Tongue (tissue), 2 donors: ENCODE measurements around the gene MZB1. TPM values are rescaled to one million over a fixed set of nuclear protein-coding genes. Genes with fewer than 3 reads are reported as not detected.
"Not testable (repeated sequence)": the region's sequence is repeated elsewhere in the genome, so short reads cannot be mapped to it uniquely, and the experiment has no call there.

Source experiments
- DNase-seq: peaks from one replicate; pipeline ENCODE4 v3.0.0-alpha.2; 2015
- total RNA-seq: library from RNA; depleted of rRNA; stranded (reverse); fragments of >200 nt; gene quantifications from one replicate; pipeline ENCODE4 v1.2.3, GENCODE V29; 2014

Gene MZB1
- total RNA-seq, 1 donor from 2014 or later: 0.62 TPM

DNA sequence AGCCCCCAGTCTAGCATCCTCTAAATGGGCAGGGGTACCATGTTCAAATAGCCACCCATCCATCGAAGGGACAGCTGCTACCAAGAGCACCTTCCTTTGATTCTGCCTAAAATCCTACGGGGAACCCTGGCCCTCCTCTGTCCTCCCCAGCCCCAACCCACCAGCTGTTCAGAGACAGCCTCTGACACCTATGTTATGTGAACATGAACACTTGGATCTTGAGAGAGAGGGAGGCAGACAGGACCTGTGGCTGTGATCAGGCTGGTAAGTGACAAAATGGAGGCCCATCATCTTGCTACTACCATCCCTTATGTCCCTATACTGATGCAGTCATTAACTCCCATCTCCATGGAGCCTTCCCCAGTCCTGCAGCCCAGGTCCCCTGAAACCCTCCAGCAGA lies 14.8 kb downstream of the MZB1 start:
- DNase-seq: no peak

DNA sequence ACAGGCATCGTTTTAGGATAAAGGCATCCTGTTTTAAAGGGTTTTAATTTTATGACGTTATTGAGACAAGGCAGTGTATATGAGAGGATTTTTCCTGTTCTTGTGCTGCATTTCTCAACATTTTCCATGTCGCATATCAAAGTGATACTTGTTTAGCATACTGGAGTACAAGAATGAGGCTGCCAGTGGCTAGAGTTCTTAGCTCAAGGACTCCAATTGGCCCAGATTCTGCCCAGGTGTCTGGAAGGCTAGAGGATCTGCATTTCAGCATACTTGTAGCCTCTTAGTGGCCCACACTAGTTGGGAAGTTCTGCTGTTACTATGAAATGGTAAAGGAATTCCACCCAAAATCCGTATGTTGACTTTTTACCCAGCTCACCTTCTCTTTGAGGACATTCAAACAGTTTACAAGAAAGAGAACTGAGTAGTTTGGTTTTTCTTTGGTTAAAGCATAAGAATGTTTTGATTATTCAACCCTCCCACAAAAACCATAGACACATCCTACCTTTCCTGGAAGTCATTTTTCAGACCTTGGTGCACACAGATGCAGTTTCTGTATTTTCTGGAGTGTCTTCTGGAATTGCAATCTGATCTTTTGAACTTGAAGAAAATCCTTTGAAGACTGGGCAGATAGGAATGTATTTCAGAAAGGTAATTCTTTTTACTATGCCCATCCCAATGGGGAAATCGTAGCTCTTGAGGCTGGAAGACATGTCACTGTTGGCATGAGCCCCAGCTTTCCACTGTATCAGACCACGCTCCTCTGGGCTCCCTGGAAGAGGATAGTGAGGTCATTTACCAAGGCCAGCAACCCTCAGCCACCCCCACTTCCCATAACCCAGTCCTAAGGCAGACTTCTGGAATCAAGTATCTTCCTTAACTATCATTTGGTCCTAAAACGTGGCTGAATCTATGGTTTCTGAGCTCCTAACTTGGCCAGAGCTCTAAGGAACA lies 18.0 kb downstream of the MZB1 start:
- no peak for DNase-seq

DNA sequence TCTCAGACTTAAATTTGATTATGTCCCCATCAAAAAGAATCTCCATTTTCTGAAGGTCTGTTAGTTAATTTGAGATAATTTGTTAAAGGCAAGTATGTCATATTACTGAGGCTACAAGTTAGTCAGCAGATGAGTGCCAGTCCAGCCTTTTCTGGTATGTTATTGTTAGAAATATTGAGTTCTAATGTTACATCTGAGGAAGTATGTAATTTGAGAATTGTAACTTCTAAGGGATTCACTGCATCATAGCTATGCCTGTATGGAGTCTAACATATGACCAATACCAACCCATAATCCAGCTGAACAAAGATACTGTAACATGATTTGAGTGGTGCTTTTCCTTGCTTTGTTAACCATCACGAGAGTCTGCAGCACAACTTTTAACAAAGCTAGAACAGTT lies 20.5 kb downstream of the MZB1 start:
- DNase-seq: no peak

DNA sequence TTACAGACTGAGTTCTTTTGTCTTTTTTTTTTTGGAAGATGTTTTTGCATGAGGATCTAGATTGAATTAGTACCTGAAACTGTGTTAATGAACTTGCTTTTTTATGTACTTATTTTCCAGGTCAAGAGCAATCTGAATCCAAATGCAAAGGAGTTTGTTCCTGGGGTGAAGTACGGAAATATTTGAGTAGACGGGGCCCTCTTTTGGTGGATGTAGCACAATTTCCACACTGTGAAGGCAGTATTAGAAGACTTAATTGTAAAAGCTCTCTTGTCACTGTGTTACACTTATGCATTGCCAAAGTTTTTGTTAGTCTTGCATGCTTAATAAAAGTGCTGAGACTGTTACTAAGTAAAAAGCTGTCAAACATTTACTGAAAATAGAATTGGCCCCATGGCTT lies 21.1 kb downstream of the MZB1 start:
- no peak for DNase-seq

DNA sequence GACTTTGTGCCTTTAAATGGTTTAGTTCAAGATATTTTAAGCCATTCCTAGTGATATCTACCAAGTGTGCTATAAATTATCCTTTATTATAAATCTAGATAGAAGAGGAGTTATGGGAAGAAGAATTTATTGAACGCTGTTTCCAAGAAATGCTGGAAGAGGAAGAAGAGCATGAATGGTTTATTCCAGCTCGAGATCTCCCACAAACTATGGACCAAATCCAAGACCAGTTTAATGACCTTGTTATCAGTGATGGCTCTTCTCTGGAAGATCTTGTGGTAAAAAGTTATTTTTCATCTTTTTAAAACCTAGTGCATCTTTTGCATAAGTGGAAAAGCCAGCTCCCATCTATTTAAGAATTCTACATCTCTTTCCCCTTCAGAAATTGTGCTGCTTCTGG lies 25.2 kb downstream of the MZB1 start:
- DNase-seq: no peak

DNA sequence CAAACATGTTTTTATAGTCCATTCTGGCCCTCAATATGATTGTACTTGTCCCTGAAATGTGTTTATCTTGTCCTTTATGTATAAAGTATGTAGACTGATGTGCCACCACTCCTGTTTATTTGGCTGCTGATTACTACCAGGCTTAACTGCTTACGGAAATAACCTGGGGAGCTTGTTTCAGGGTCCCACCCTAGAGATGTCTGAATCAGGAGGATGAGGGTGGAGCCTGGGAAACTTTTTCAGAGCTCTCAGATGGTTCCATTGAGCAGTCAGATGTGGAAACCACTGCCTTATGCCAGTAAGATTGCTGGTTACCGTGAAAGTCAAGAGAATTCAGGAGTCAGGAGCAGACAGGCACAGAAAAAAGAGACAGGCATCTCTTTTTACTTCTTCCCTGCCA lies 25.8 kb downstream of the MZB1 start:
- DNase-seq: no peak

DNA sequence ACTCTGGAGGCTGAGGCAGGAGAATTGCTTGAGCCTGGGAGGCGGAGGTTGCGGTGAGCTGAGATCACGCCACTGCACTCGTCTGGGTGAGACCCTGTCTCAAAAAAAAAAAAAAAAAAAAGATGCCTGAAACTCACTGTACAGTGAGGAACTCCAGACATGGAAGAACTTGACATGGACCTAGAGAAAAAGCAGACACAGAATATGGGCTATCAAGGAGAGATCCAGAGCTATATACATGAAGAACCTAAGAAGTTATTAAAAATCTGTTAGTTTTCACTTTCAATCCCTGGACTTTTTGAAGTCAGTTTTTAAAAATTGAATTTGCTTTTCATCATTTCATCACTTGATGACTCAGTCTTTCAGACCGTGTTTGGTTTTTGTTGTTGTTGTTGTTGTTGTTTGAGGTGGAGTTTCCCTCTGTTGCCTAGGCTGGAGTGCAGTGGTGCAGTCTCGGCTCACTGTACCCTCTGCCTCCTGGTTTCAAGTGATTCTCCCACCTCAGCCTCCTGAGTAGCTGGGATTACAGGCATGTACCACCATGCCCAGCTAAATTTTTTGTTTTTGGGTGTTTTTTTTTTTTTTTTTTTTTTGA lies 27.8 kb downstream of the MZB1 start:
- DNase-seq: no peak

DNA sequence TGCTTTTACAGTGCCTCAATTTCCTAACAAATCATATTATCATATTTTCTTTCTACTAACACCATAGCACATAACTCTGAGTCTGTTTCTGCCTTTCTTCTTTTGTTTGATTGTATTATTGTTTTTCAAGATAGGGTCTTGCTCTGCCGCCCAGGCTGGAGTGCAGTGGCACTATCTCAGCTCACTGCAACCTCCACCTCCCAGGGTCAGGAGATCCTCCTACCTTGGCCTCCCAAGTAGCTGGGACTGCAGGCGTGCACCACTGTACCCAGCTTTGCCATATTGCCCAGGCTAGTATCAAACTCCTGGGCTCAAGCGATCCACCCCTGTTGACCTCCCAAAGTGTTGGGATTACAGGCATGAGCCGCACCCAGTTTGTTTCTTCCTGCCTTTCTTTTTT lies 29.3 kb downstream of the MZB1 start:
- DNase-seq: no peak

DNA sequence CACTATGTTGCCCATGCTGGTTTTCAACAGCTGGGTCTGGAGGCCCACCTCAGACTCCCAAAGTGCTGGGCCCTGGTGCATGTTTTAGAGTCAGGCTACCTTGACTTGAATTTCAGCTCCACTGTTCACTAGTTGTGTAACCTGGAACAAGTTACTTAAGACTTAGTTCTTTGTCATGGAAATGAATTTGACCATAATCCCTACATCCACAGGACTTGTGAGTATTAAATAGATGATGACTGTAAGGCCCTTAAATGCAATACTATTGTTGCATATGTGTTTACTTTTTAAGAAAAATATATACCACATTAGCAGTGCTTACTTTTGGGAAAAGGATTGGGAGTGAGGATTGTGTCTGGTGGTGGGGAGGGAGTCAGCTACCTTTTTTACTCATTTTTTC lies 31.6 kb downstream of the MZB1 start:
- DNase-seq: no peak

DNA sequence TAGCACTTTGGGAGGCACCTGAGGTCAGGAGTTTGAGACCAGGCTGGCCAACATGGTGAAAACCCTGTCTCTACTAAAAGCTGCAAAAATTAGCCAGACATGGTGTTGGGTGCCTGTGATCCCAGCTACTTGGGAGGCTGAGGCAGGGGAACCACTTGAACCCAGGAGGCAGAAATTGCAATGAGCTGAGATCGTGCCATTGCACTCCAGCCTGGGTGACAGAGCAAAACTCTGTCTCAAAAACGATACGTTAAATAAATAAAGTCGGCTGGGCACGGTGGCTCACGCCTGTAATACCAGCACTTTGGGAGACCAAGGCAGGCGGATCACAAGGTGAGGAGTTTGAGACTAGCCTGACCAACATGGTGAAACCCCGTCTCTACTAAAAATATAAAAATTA lies 33.8 kb downstream of the MZB1 start:
- not testable (repeated sequence) for DNase-seq

DNA sequence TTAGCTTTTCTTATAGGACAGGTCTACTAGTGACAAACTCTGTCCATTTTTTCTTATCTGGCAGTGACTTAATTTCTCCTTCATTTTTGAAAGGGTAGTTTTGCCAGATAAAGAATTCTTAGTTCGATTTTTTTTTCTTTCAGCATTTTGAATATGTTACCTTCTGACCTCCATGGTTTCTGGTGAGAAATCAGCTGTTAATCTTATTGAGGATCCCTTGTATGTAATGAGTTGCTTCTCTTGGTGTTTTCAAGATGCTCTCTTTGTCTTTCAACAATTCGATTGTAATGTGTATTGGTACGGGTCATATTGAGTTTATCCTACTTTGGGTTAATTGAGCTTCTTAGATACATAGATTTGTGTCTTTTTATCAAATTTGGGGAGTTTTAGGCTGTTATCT lies 35.5 kb downstream of the MZB1 start:
- DNase-seq: no peak

DNA sequence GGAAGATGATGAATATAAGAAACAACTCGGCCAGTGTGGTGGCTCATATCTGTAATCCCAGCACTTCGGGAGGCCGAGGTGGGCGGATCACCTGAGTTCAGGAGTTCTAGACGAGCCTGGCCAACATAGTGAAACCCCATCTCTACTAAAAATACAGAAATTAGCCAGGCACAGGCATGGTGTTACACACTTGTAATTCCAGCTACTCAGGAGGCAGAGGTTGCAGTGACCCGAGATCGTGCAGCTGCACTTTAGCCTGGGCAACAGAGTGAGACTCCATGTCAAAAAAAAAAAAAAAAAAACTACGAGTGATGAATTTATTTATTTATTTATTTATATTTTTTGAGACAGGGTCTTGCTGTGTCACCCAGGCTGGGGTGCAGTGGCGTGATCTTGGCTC lies 41.9 kb downstream of the MZB1 start:
- not testable (repeated sequence) for DNase-seq

DNA sequence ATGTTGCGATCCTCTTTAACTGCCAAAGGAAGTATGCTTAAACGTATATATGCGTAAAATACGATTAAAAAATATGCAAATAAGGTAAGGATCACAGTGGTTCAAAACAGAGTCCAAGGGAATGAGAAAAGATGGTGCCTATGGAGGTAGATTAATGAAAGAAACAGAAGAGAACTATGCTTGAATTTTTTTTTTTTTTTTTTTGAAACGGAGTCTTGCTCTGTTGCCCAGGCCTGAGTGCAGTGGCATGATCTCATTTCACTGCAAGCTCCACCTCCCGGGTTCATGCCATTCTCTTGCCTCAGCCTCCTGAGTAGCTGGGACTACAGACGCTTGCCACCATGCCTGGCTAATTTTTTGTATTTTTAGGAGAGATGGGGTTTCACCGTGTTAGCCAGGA lies 44.3 kb downstream of the MZB1 start:
- not testable (repeated sequence) for DNase-seq

DNA sequence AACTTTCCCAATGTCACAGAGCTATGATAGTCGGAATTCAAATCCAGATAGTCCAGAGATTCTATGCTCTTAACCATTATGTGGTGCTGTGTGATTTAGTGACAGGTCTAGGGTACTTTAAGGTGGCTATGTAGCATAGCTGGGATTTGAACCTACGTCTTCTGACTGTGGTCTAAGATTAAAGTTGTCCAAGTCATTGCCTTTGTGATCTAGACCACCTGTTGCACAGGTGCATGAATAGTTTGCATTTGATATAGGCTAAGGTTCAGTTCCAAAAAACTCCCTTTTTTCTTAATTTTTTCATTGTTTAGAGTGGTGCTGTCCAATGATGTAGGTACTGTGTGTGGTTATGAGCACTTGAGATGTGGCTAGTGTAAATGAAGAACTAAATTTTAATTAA lies 45.5 kb downstream of the MZB1 start:
- DNase-seq: no peak

DNA sequence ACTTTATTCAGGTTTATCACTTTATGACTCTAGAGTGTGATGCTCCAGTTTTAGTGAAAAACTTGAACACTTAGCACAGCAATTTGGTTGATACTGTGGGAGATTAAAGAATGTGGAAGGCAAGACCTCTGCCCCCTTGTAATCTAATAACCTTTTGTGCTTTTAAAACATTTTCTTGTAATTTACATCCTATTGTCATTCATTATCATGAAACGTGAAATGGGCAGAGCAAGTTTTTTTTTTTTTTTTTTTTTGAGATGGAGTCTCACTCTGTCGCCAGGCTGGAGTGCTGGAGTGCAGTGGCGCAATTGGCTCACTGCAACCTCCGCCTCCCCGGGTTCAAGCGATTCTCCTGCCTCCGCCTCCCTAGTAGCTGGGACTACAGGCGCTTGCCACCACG lies 46.2 kb downstream of the MZB1 start:
- no peak for DNase-seq

DNA sequence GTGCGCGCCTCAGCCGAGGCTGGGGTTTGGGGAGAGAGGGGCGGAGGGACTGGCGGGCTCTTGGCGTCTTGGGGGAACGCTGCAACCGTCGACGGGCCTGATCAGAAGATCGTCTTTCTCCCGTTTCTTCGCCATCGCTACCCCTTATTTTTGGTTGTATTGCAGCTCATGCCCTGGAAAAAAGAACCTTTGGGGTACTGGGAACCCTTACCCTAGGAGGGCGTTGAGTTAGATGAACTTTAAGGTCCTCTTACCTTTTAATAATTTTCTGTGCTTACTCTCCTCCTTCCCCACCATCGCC lies 47.3 kb downstream of the MZB1 start:
- DNase-seq: no peak

DNA sequence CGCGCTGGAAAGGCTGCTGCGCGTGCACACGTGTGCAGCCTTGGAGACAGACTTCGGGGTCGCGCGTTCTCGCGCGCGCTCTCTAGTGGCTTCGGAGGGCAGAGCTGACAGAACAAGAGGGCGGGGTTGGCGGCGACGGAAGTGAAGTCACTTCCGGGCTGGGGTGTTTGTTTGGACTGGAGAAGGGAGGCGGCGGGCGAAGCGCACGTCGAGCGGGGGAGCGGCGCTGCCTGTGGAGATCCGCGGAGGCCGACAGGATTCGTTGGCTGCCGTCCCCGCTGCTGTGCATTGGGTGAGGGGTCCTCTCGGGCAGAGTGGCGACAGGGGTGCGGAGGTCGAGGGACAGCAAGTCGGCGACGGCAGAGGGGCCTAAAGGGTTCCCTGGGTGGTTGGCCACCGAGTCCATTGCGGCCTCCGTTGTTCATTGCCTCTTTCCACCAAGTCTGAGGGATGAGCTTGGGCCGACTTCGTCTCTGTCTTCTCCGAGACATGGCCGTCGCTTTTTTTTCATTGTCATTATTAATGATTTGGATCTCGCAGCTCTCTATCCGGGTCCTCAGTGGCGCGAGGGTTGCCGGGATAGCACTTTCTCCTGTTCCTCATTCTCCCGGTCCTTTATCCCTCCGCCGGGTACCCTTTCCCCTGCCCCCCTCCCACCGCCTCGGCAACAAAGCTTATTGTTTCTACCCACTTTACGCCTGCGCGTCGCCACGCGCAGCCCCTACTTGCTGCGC lies 47.9 kb downstream of the MZB1 start, which contains the start of gene PAIP2:
Gene PAIP2 (plus strand): TSS at position 166 of the 734 bp plus-strand sequence. CDS start 21,931 bp downstream, outside the sequence.
- peak; percentile 99 for DNase-seq

DNA sequence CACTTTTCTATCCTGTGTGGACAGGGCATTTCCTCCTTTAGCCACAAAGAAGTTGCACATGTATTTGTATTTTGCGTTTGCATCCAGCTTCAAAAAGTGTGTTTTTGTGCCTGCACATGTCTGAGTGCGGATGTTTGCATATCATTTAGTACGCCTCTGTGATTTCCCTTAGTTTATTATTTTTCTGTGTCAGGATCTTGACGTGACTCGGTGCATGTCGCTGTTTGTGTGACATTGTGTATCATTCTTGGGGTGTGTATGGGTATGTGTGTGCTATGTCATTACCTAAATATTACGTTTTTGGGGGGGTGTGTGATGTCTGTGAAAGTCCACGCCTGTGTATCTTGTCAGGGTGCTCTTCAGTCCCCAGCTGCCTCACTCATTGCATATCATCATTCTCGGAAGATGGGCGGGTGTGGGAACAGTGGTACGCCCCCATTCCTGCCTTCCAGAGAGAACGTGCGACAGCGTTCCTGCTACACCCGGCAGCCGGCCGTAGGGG lies 48.5 kb downstream of the MZB1 start:
- DNase-seq: no peak

DNA sequence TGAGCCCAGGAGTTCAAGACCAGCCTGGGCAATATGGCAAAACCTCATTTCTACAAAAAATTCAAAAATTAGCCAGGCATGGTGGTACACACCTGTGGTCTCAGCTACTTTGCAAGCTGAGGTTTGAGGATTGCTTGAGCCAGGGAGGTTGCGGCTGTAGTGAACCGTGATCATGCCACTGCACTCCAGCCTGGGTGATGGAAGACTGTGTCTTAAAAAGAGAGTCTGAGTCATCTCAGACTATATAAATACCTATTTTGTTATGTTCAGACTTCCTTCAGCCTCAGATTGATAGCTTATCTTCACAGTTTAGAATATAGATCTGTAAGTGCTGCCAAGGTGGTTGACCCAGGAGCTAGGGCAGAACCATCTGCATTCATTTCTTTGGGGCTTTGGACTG lies 49.7 kb downstream of the MZB1 start:
- no peak for DNase-seq
